Natural killer cell (primary cell): Measurements from ENCODE around the gene RNF157. TPM values are rescaled to one million over a fixed set of nuclear protein-coding genes. Genes with fewer than 3 reads are reported as not detected.
A peak's percentile ranks its signal among the peaks of the same experiment; 100 is the strongest.

Source experiments
- ATAC-seq, 3 donors: fragments of 150-1000 bp in 2 of 3; fragments of 200-7000 bp in 1 of 3; cut with Tn5 transposase; 1 replicate in 1 of 3; 2 replicates in 2 of 3; pipeline ENCODE4 v1.10.0; 2021; ENCODE audit warnings: mild to moderate bottlenecking in 2 of 3, moderate library complexity in 2 of 3
- DNase-seq, 2 donors: peaks; one replicate each; pipeline versions ENCODE4 v3.0.0 to v3.0.0-alpha.2; 2013 to 2021; ENCODE audit warnings: mixed read lengths in 1 of 2
- H3K27ac ChIP-seq: one replicate; pipeline ENCODE4 v1.5.1; 2013; ENCODE audit warnings: mild to moderate bottlenecking, low read length
- H3K27me3 ChIP-seq: one replicate; pipeline ENCODE4 v1.6.1; 2013; ENCODE audit warnings: low read length; ENCODE audit not compliant: control insufficient read depth, insufficient read depth
- H3K36me3 ChIP-seq: one replicate; pipeline ENCODE4 v1.6.1; 2013; ENCODE audit warnings: low read length; ENCODE audit not compliant: control insufficient read depth, insufficient read depth
- H3K4me1 ChIP-seq: one replicate; pipeline ENCODE4 v1.6.1; 2013; ENCODE audit warnings: low read length; ENCODE audit not compliant: control insufficient read depth, insufficient read depth
- H3K4me3 ChIP-seq: one replicate; pipeline ENCODE4 v1.5.1; 2013; ENCODE audit warnings: low read length
- H3K9me3 ChIP-seq: one replicate; pipeline ENCODE4 v1.6.1; 2013; ENCODE audit warnings: low read length; ENCODE audit not compliant: control insufficient read depth, insufficient read depth
- H3K27ac Mint-ChIP-seq, 2 donors: one replicate each; pipeline ENCODE4 v1.8.0; 2022; ENCODE audit warnings: mild to moderate bottlenecking in 2 of 2, mixed read lengths in 2 of 2, moderate library complexity in 1 of 2
- H3K27me3 Mint-ChIP-seq, 2 donors: one replicate each; pipeline ENCODE4 v1.8.0; 2022; ENCODE audit warnings: low read depth in 2 of 2, mixed read lengths in 2 of 2
- H3K36me3 Mint-ChIP-seq: one replicate; pipeline ENCODE4 v1.8.0; 2022; ENCODE audit warnings: mixed read lengths
- H3K4me1 Mint-ChIP-seq, 2 donors: one replicate each; pipeline ENCODE4 v1.8.0; 2022; ENCODE audit warnings: mixed read lengths in 2 of 2
- H3K4me3 Mint-ChIP-seq: one replicate; pipeline ENCODE4 v1.8.0; 2022; ENCODE audit warnings: mild to moderate bottlenecking, moderate library complexity, mixed read lengths
- H3K9me3 Mint-ChIP-seq, 2 donors: one replicate each; pipeline ENCODE4 v1.8.0; 2022; ENCODE audit warnings: mixed read lengths in 2 of 2
- CTCF ChIP-seq: fragments of 200-600 bp; IDR thresholded peaks from one replicate; pipeline ENCODE4 v1.8.0; 2022; ENCODE audit warnings: antibody characterized with exemption
- WGBS: methylation state at CpG from one replicate; pipeline ENCODE4 v1.1.7; 2013; ENCODE audit warnings: missing lambda C conversion rate; ENCODE audit not compliant: insufficient coverage; 5-methylcytosine and 5-hydroxymethylcytosine counted together
- intact Hi-C: fragments of 100-400 bp; cut with micrococcal nuclease; formaldehyde crosslinking; loops from one replicate; pipeline ENCODE4 v1.14.2; 2022
- total RNA-seq, 4 donors: library from RNA; stranded (reverse); fragments of 120-200 nt in 1 of 4; gene quantifications; one replicate each; pipeline versions ENCODE4 v1.2.3 to v1.2.4, GENCODE V29; 2013 to 2022

Gene RNF157
- total RNA-seq, 3 donors from 2014 or later (not counting 1 experiment from before 2014, with no cell fraction given): 4.9 to 9.1 (median 8.5) TPM

GRCh38 chr17:76196675-76197074 lies 43.6 kb downstream of the RNF157 start:
- H3K27ac ChIP-seq: no peak overlapping the region
- H3K4me3 ChIP-seq: no peak overlapping the region
- Mint-ChIP-seq H3K27me3 (no peaks in the 10 kb centered on the region), H3K4me3 (no peak overlapping the region), H3K36me3 (no peaks in the 10 kb centered on the region), H3K4me1 (peaks cover 18 to 19% of the 10 kb centered on the region in 2 donors), H3K27ac (no peak overlapping the region), H3K9me3 (no peaks in the 10 kb centered on the region)
- H3K36me3 ChIP-seq: no peaks in the 10 kb centered on the region
- 89% methylated on average over 3 of the region's 3 CpGs for WGBS
- DNase-seq (no peak), ATAC-seq (no peak)
- no peaks in the 10 kb centered on the region for H3K9me3 ChIP-seq
- intact Hi-C loops: no loop called here
- peaks cover 7% of the 10 kb centered on the region for H3K4me1 ChIP-seq
- no peak for TF ChIP-seq CTCF
- no peaks in the 10 kb centered on the region for H3K27me3 ChIP-seq

GRCh38 chr17:76195281-76196096 lies 44.8 kb downstream of the RNF157 start:
- TF ChIP-seq CTCF: no peak
- no peak overlapping the region for H3K27ac Mint-ChIP-seq
- Histone ChIP-seq H3K27me3 (no peaks in the 10 kb centered on the region), H3K36me3 (no peaks in the 10 kb centered on the region), H3K27ac (no peak overlapping the region), H3K9me3 (no peaks in the 10 kb centered on the region), H3K4me3 (no peak overlapping the region), H3K4me1 (peaks cover 19% of the 10 kb centered on the region)
- H3K27me3 Mint-ChIP-seq: no peaks in the 10 kb centered on the region
- H3K4me1 Mint-ChIP-seq: peaks cover 20 to 26% of the 10 kb centered on the region in 2 donors
- H3K9me3 Mint-ChIP-seq: no peaks in the 10 kb centered on the region
- no peaks in the 10 kb centered on the region for H3K36me3 Mint-ChIP-seq
- 97% methylated on average over 8 of the region's 12 CpGs for WGBS
- intact Hi-C loops: no loop called here
- ATAC-seq: no peak
- no peak overlapping the region for H3K4me3 Mint-ChIP-seq
- DNase-seq: no peak

GRCh38 chr17:76193591-76193990 lies 46.7 kb downstream of the RNF157 start:
- H3K9me3 Mint-ChIP-seq: no peaks in the 10 kb centered on the region
- no peaks in the 10 kb centered on the region for H3K36me3 ChIP-seq
- 91% methylated on average over 13 of the region's 13 CpGs for WGBS
- H3K4me1 ChIP-seq: peaks cover 29% of the 10 kb centered on the region
- no peaks in the 10 kb centered on the region for H3K36me3 Mint-ChIP-seq
- no peak overlapping the region for H3K27ac ChIP-seq
- TF ChIP-seq CTCF: no peak
- H3K4me3 Mint-ChIP-seq: no peak overlapping the region
- H3K4me3 ChIP-seq: no peak overlapping the region
- peaks cover 34 to 35% of the 10 kb centered on the region in 2 donors for H3K4me1 Mint-ChIP-seq
- peak overlapping the region; percentile 52 to 85 for H3K27ac Mint-ChIP-seq
- no peak for ATAC-seq
- no peaks in the 10 kb centered on the region for H3K27me3 ChIP-seq
- no peaks in the 10 kb centered on the region for H3K9me3 ChIP-seq
- no peaks in the 10 kb centered on the region for H3K27me3 Mint-ChIP-seq
- DNase-seq: peak in 1 of 2 donors; percentile 53
- intact Hi-C loops: loop anchor here (5.0 kb wide), 1 partner anchor 69 kb away; no protein-coding TSS in a partner anchor
